ENCODE results near the gene DLG3. TPM values are rescaled to one million over a fixed set of nuclear protein-coding genes. Genes with fewer than 3 reads are reported as not detected.

The DLG3 gene
- total RNA-seq, 2 donors from 2014 or later = 17.3 to 18.7 TPM

DNA sequence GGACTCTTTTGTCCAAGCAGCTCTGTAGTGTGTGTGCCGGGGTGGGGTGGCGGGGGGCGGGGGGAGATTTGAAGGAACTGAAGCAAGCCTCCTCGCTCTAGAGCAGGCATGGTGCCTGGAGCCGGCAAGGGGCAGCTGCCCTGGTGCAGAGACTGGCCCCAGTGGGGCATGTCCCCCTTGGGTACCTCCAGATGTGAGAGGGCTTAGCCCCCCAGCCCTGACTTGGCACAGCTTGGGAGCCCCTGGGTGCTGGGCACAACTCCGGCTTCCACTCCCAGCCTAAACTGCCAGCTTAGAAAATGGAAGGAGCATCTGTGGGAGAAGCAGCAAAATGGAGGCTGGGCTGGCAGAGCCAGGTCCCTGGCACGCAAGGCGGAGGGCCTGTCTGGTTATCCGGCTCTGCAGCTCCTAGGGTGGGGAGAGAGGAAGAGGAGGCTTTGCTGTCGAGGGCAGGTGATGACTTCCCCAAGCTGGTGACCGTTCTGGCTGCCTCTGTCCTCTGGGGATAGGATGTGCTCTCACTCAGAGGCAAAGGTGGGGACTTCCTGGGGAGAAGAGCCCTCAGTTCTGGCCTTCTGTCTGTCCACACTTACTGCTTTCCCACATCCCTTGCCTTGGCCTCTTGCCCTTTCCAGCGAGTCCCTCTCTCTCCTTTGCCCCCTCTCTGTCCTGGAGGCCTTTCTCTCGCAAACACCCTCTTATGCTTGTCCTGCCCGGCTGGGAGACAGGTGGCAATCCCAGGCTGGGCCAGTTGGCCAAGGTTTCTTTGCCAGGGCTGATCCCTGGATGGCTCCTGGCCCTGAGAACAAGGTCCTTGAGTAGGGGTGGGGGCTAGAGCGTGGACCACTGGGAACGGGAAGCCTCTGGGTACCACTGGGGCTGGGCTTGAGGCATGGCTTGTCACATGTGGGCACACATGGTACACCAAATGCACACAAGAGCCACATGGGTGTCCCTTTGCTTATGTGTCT lies 2.0 kb downstream of the DLG3 start:
- TF ChIP-seq, protein P1, sequence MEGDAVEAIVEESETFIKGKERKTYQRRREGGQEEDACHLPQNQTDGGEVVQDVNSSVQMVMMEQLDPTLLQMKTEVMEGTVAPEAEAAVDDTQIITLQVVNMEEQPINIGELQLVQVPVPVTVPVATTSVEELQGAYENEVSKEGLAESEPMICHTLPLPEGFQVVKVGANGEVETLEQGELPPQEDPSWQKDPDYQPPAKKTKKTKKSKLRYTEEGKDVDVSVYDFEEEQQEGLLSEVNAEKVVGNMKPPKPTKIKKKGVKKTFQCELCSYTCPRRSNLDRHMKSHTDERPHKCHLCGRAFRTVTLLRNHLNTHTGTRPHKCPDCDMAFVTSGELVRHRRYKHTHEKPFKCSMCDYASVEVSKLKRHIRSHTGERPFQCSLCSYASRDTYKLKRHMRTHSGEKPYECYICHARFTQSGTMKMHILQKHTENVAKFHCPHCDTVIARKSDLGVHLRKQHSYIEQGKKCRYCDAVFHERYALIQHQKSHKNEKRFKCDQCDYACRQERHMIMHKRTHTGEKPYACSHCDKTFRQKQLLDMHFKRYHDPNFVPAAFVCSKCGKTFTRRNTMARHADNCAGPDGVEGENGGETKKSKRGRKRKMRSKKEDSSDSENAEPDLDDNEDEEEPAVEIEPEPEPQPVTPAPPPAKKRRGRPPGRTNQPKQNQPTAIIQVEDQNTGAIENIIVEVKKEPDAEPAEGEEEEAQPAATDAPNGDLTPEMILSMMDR (IDR thresholded peaks at IDR 0.05) = no peak
- DNase-seq (ENCODE audit: low spot score) = no peak
- Histone ChIP-seq H3K4me3 (no peak overlapping the region), H3K4me1 (ENCODE audit: control insufficient read depth in 1 of 2, low read depth in 2 of 2) (peaks cover 0 to 7% of the 10 kb centered on the region in 2 donors), H3K9me3 (no peaks in the 10 kb centered on the region), H3K36me3 (no peaks in the 10 kb centered on the region), H3K27me3 (replicated peaks; ENCODE audit: insufficient read depth) (no peaks in the 10 kb centered on the region), H3K27ac (no peak overlapping the region)
- no peak for ATAC-seq (ENCODE audit: insufficient number of reproducible peaks, low FRiP score, low read depth)

DNA sequence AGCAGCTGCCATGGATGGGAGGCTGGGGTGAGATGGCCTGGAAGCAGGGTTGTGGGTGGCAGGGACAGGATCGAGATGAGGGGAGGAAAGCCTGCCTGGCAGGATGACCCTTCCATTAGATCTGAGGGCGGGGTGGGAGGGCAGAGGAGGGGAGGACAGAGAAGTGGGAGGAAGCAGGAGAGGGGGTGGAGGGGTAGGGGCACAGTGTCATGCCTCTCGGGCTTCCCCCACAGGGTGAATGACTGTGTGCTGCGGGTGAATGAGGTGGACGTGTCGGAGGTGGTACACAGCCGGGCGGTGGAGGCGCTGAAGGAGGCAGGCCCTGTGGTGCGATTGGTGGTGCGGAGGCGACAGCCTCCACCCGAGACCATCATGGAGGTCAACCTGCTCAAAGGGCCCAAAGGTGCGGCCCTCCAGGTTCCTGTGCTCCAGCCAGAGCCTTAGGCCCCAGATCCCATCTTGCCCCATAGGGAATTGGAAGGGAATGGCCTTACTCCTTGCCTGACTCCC lies 4.9 kb downstream of the DLG3 start:
- DNase-seq (ENCODE audit: low spot score) (no peak), ATAC-seq (ENCODE audit: insufficient number of reproducible peaks, low FRiP score, low read depth) (no peak)
- Histone ChIP-seq H3K27ac (no peak overlapping the region), H3K4me1 (ENCODE audit: control insufficient read depth in 1 of 2, low read depth in 2 of 2) (peaks cover 0 to 20% of the 10 kb centered on the region in 2 donors), H3K36me3 (no peaks in the 10 kb centered on the region), H3K27me3 (replicated peaks; ENCODE audit: insufficient read depth) (no peaks in the 10 kb centered on the region), H3K9me3 (no peaks in the 10 kb centered on the region), H3K4me3 (no peak overlapping the region)
- TF ChIP-seq, protein P1 (IDR thresholded peaks at IDR 0.05) = no peak

DNA sequence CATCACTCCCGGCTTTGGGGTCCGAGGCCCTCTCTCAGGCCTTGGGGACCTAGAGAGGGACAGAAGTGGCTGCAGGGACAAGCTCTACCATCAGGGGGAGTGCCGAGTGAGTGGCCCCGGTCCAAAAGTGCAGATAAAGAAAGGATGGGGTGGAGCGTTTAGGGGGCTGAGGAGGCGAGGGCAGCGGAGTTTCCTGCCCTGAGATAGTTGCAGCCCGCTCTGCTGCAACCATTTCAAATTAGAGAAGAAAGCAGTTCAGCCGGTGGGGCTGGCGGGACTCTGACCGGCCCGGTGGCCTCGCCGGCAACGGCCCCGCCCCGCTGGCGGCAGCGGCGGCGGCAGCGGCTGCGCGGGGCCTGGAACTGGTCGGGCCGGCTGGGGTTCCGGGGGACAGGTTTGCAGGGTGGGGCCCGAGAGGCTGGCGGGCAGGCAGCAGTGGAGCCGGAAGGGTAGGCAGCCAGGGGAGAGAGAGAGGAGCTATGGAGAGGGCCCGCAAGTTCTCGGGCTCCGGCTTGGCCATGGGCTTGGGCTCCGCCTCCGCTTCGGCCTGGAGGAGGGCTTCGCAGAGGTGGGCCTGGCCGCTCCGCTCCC lies 7.6 kb downstream of the DLG3 start:
- Histone ChIP-seq H3K27ac (peak overlapping the region; percentile 28 to 69), H3K4me3 (peak overlapping the region; percentile 80), H3K4me1 (ENCODE audit: control insufficient read depth in 1 of 2, low read depth in 2 of 2) (peaks cover 0 to 13% of the 10 kb centered on the region in 2 donors), H3K9me3 (no peaks in the 10 kb centered on the region), H3K36me3 (no peaks in the 10 kb centered on the region), H3K27me3 (replicated peaks; ENCODE audit: insufficient read depth) (no peaks in the 10 kb centered on the region)
- no peak for DNase-seq (ENCODE audit: low spot score)
- ATAC-seq (ENCODE audit: insufficient number of reproducible peaks, low FRiP score, low read depth) = peak; percentile 35
- TF ChIP-seq, protein P1 (IDR thresholded peaks at IDR 0.05) = peak; percentile 58

DNA sequence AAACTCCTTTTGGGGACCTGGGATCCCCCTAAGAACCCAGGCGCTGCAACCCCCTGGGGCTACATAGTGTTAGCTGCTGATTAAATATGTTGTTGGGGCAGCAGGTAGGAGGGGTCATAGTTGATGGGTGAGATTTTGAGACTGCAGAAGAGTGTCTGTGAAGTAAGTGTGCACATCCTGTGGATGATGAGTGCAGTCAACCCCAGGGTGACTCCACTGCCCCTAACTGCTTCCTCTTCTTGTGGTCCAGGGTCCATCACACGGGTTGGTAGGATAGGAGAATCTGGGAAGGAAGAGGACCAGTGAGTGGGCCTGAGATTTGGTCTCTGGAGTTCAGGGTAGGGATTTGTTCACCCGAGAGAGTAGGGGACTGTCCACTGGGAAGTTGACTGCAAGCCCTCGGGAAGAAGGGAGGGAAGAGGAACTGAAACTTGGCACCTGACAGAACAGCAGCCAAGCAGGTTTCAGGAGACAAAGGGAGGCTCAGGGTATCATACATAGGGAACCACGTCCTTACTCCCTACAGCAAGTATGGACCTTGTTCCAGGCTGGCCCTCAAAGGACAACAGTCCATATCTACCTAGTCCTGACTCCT lies 8.5 kb downstream of the DLG3 start:
- DNase-seq (ENCODE audit: low spot score) (no peak), ATAC-seq (ENCODE audit: insufficient number of reproducible peaks, low FRiP score, low read depth) (no peak)
- H3K36me3 ChIP-seq = no peaks in the 10 kb centered on the region
- no peaks in the 10 kb centered on the region for H3K9me3 ChIP-seq
- TF ChIP-seq, protein P1 (IDR thresholded peaks at IDR 0.05) = no peak
- peaks cover 0 to 13% of the 10 kb centered on the region in 2 donors for H3K4me1 ChIP-seq (ENCODE audit: control insufficient read depth in 1 of 2, low read depth in 2 of 2)
- H3K27ac ChIP-seq = peak overlapping the region; percentile 28 to 69
- H3K4me3 ChIP-seq = peak overlapping the region; percentile 80
- H3K27me3 ChIP-seq (replicated peaks; ENCODE audit: insufficient read depth) = no peaks in the 10 kb centered on the region
